Right lobe of liver (tissue), 4 donors: ENCODE data around the gene CTAGE8.
"Not testable (repeated sequence)": the region's sequence is repeated elsewhere in the genome, so short reads cannot be mapped to it uniquely, and the experiment has no call there.

ENCODE experiments used
- POLR2A ChIP-seq: fragments of 450-650 bp; IDR thresholded peaks from one replicate; pipeline ENCODE4 v1.6.1; 2017; ENCODE audit warnings: antibody characterized with exemption, mild to moderate bottlenecking
- TF ChIP-seq, protein P1 (sequence below), 4 donors: fragments of 200-600 bp in 3 of 4; fragments of 450-650 bp in 1 of 4; IDR thresholded peaks; one replicate each; pipeline versions ENCODE4 v1.5.1 to v1.8.0; 2016 to 2022; ENCODE audit warnings: antibody characterized with exemption in 4 of 4, mild to moderate bottlenecking in 2 of 4
- donor health status: DM: no; HTN: no; CAD: no.
- donor health status: DM: no; HTN: no; CAD: no.
- donor health status: DM: no; HTN: yes; CAD: no.

DNA sequence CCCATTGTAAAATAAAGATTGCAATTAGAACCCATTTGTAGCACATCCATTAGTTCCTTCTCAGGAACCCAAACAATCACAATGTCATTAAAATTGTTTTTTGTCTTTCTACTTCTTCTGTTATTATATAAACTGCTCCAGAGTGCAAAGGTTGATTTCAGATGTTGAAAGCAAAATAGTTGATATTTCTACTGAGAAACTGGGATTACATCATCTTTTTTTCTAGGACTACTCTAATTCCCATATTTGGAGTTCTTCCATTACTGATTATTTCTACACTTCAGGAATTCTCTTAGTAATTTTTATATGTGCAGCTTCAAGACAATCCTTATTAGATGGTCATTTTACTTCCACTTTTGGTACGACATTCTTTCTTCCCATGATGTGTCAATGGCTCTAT is 48.4 kb upstream of the CTAGE8 start:
- TF ChIP-seq, protein P1, sequence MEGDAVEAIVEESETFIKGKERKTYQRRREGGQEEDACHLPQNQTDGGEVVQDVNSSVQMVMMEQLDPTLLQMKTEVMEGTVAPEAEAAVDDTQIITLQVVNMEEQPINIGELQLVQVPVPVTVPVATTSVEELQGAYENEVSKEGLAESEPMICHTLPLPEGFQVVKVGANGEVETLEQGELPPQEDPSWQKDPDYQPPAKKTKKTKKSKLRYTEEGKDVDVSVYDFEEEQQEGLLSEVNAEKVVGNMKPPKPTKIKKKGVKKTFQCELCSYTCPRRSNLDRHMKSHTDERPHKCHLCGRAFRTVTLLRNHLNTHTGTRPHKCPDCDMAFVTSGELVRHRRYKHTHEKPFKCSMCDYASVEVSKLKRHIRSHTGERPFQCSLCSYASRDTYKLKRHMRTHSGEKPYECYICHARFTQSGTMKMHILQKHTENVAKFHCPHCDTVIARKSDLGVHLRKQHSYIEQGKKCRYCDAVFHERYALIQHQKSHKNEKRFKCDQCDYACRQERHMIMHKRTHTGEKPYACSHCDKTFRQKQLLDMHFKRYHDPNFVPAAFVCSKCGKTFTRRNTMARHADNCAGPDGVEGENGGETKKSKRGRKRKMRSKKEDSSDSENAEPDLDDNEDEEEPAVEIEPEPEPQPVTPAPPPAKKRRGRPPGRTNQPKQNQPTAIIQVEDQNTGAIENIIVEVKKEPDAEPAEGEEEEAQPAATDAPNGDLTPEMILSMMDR (IDR thresholded peaks at IDR 0.05) = not testable (repeated sequence)
- TF ChIP-seq POLR2A = not testable (repeated sequence)
